Lower lobe of right lung (tissue), 2 donors: ENCODE results near the gene EPGN. TPM values are rescaled to one million over a fixed set of nuclear protein-coding genes. Genes with fewer than 3 reads are reported as not detected.
"Not testable (repeated sequence)": the region's sequence is repeated elsewhere in the genome, so short reads cannot be mapped to it uniquely, and the experiment has no call there.

Experiments
- ATAC-seq, 2 donors: fragments of 200-7000 bp; cut with Tn5 transposase; one replicate each; pipeline ENCODE4 v1.9.1; 2020 to 2022; ENCODE audit warnings: mild to moderate bottlenecking in 2 of 2, moderate library complexity in 2 of 2
- DNase-seq: peaks from one replicate; pipeline ENCODE4 v3.0.0-alpha.2; 2020
- H3K27ac ChIP-seq: fragments of 200-600 bp; one replicate; pipeline ENCODE4 v1.8.0; 2022
- H3K27me3 ChIP-seq: fragments of 200-600 bp; one replicate; pipeline ENCODE4 v1.8.0; 2022; ENCODE audit warnings: low read depth
- H3K36me3 ChIP-seq: fragments of 200-600 bp; one replicate; pipeline ENCODE4 v1.8.0; 2022; ENCODE audit warnings: mild to moderate bottlenecking
- H3K4me1 ChIP-seq: fragments of 200-600 bp; one replicate; pipeline ENCODE4 v1.8.0; 2022
- H3K4me3 ChIP-seq: fragments of 200-600 bp; one replicate; pipeline ENCODE4 v1.8.0; 2022; ENCODE audit warnings: mild to moderate bottlenecking
- H3K9me3 ChIP-seq: fragments of 200-600 bp; one replicate; pipeline ENCODE4 v1.8.0; 2022
- CTCF ChIP-seq: fragments of 200-600 bp; IDR thresholded peaks from one replicate; pipeline ENCODE4 v1.8.0; 2022; ENCODE audit warnings: antibody characterized with exemption, mild to moderate bottlenecking
- intact Hi-C: fragments of 100-400 bp; cut with DNase I; formaldehyde crosslinking; loops from one replicate; pipeline ENCODE4 v1.11.0; 2022
- total RNA-seq: library from RNA; stranded (reverse); fragmentation: NEBNext Ultra II Directional; extraction: Animal tissue kit (Norgen Biotek cat#: 25700); gene quantifications from one replicate; pipeline ENCODE4 v1.2.1, GENCODE V29; 2021
- donor health status: DM: no; HTN: yes; CAD: no; lungs with severe emphysema.

EPGN gene
- total RNA-seq, 1 donor from 2014 or later = 2.5 TPM

DNA sequence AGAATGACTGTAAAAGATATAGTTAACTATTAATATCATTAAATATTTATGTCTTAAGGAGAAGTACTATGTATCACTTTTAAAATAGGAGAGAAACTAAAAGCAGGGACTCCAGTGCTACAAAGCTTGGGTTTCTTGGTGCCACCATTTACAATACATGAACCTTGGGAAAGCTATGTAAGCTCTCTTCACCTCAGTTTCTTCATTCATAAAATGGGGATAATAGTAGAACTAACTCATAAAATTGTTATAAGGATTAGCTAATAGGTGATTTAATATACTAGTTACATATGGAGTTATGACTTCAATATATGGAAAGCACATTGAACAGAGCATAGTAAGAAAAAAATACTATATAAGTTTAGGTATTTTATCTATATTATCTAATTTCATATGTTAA lies 23.7 kb downstream of the EPGN start:
- no peak for DNase-seq
- Histone ChIP-seq H3K4me1 (no peaks in the 10 kb centered on the region), H3K27ac (no peak overlapping the region), H3K27me3 (no peaks in the 10 kb centered on the region), H3K9me3 (no peaks in the 10 kb centered on the region), H3K36me3 (no peaks in the 10 kb centered on the region), H3K4me3 (no peak overlapping the region)
- ATAC-seq = no peak
- intact Hi-C loops = no loop called here
- no peak for TF ChIP-seq CTCF

GRCh38 chr4:74334636-74335035 lies 26.4 kb downstream of the EPGN start:
- H3K27me3 ChIP-seq = no peaks in the 10 kb centered on the region
- no peak for ATAC-seq
- H3K27ac ChIP-seq = no peak overlapping the region
- H3K4me3 ChIP-seq = no peak overlapping the region
- TF ChIP-seq CTCF = no peak
- no peaks in the 10 kb centered on the region for H3K36me3 ChIP-seq
- intact Hi-C loops = no loop called here
- H3K9me3 ChIP-seq = no peaks in the 10 kb centered on the region
- DNase-seq = no peak
- H3K4me1 ChIP-seq = no peaks in the 10 kb centered on the region

GRCh38 chr4:74335341-74336021 lies 27.2 kb downstream of the EPGN start:
- intact Hi-C loops = no loop called here
- Histone ChIP-seq H3K36me3 (no peaks in the 10 kb centered on the region), H3K4me1 (no peaks in the 10 kb centered on the region), H3K27me3 (no peaks in the 10 kb centered on the region), H3K27ac (no peak overlapping the region), H3K4me3 (no peak overlapping the region), H3K9me3 (no peaks in the 10 kb centered on the region)
- DNase-seq (no peak), ATAC-seq (peak; percentile 19 to 28)
- no peak for TF ChIP-seq CTCF

DNA sequence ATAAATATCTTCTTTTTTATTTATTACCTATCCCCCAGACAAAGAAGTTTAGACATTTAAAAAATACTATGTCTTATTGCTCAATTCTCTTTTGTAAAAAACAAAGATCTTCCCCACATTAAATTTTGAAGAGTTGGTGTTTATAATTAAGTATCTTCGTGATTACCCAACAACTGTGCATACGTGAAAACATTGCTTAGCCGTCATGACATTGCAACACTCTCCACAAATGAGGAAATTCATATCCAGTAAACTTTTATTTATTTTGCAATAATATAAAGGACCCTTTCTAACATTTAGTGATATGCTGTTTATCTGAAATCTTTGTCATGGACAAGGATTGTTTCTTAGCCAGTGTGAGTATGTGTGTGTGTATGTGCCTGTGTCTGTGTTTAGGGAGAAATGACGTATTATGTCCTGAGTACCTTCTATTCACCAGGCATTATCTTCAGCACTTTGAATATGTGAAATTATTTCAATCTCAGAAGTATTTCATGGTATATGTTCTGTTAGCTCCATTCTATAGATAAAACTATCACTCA lies 30.6 kb downstream of the EPGN start:
- Histone ChIP-seq H3K36me3 (no peaks in the 10 kb centered on the region), H3K27ac (no peak overlapping the region), H3K4me1 (no peaks in the 10 kb centered on the region), H3K27me3 (no peaks in the 10 kb centered on the region), H3K4me3 (no peak overlapping the region), H3K9me3 (peaks cover 3% of the 10 kb centered on the region)
- TF ChIP-seq CTCF = no peak
- DNase-seq (no peak), ATAC-seq (peak in 1 of 2 donors; percentile 27)
- intact Hi-C loops = no loop called here

GRCh38 chr4:74339501-74339900 lies 31.2 kb downstream of the EPGN start:
- H3K4me1 ChIP-seq = no peaks in the 10 kb centered on the region
- no peaks in the 10 kb centered on the region for H3K27me3 ChIP-seq
- no peak overlapping the region for H3K4me3 ChIP-seq
- DNase-seq (no peak), ATAC-seq (no peak)
- intact Hi-C loops = no loop called here
- H3K27ac ChIP-seq = no peak overlapping the region
- H3K36me3 ChIP-seq = no peaks in the 10 kb centered on the region
- peaks cover 10% of the 10 kb centered on the region for H3K9me3 ChIP-seq
- TF ChIP-seq CTCF = no peak

DNA sequence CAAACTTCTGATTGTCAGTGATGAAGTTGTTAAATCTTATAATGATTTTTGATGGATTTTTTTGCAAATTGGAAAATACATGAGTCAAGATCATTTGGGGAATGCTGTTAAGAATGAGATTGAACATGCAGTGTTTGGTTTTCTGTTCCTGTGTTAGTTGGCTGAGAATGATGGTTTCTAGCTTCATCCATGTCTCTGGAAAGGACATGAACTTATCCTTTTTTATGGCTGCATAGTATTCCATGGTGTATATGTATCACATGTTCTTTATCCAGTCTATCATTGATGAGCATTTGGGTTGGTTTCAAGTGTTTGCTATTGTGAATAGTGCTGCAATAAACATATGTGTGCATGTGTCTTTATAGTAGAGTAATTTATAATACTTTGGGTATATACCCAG lies 32.2 kb downstream of the EPGN start:
- H3K27me3 ChIP-seq, H3K36me3 ChIP-seq, DNase-seq, H3K4me3 ChIP-seq, H3K4me1 ChIP-seq, H3K27ac ChIP-seq, ATAC-seq, intact Hi-C loops: not testable (repeated sequence)
- peaks cover 11% of the 10 kb centered on the region for H3K9me3 ChIP-seq
